ENCODE results near the gene CASK. TPM values are rescaled to one million over a fixed set of nuclear protein-coding genes. Genes with fewer than 3 reads are reported as not detected.

The CASK gene
- polyA plus RNA-seq, 1 donor from 2014 or later: 58.3 TPM

- Histone ChIP-seq H3K36me3 (ENCODE audit: insufficient read depth, low read length) (no peaks in the 10 kb centered on the region), H3K27me3 (ENCODE audit: insufficient read depth, low read depth, low read length) (no peaks in the 10 kb centered on the region), H3K9me3 (ENCODE audit: low read length) (no peaks in the 10 kb centered on the region), H3K9me2 (ENCODE audit: insufficient read depth, low read length) (no peaks in the 10 kb centered on the region), H4K20me1 (ENCODE audit: insufficient read depth) (no peaks in the 10 kb centered on the region), H3K9ac (ENCODE audit: low read length) (no peak overlapping the region), H2AFZ (ENCODE audit: low read depth, low read length) (no peak overlapping the region), H3K4me2 (ENCODE audit: low read length) (no peak overlapping the region), H3K79me2 (replicated peaks; ENCODE audit: insufficient read depth, low read length) (no peaks in the 10 kb centered on the region), H3F3A (ENCODE audit: insufficient read depth, low read length, poor library complexity, severe bottlenecking) (no peaks in the 10 kb centered on the region), H3K4me3 (ENCODE audit: low read length) (no peak overlapping the region), H3K27ac (ENCODE audit: low read length) (no peak overlapping the region)
- TF ChIP-seq MXI1 (conservative IDR thresholded peaks at IDR 0.05; ENCODE audit: poor library complexity, severe bottlenecking): no peak
- no peak for TF ChIP-seq CTCF (IDR thresholded peaks at IDR 0.05; ENCODE audit: poor library complexity, severe bottlenecking)
- TF ChIP-seq EZH2 (IDR thresholded peaks at IDR 0.05; ENCODE audit: borderline replicate concordance, insufficient read depth, low read length, poor library complexity, severe bottlenecking): no peak
- no peak for TF ChIP-seq EP300 (conservative IDR thresholded peaks at IDR 0.05; ENCODE audit: poor library complexity, severe bottlenecking)
- no peak for TF ChIP-seq SMC3 (conservative IDR thresholded peaks at IDR 0.05; ENCODE audit: poor library complexity)
- TF ChIP-seq TAF1 (IDR thresholded peaks at IDR 0.05; ENCODE audit: low read depth): no peak
- no peak for TF ChIP-seq REST (IDR thresholded peaks at IDR 0.05; ENCODE audit: borderline replicate concordance)
- no peak for TF ChIP-seq RAD21 (conservative IDR thresholded peaks at IDR 0.05)
- no peak for TF ChIP-seq POLR2AphosphoS5 (IDR thresholded peaks at IDR 0.05)
Measured at GRCh38 chrX:41478381-41478911, 444.9 kb downstream of the CASK start.

- H3K79me2 ChIP-seq (replicated peaks; ENCODE audit: insufficient read depth, low read length): no peaks in the 10 kb centered on the region
- H3K4me3 ChIP-seq (ENCODE audit: low read length): no peak overlapping the region
- no peak for TF ChIP-seq RAD21 (conservative IDR thresholded peaks at IDR 0.05)
- no peak for TF ChIP-seq REST (IDR thresholded peaks at IDR 0.05; ENCODE audit: borderline replicate concordance)
- no peak for TF ChIP-seq SMC3 (conservative IDR thresholded peaks at IDR 0.05; ENCODE audit: poor library complexity)
- TF ChIP-seq CTCF (IDR thresholded peaks at IDR 0.05; ENCODE audit: poor library complexity, severe bottlenecking): no peak
- no peak for TF ChIP-seq EZH2 (IDR thresholded peaks at IDR 0.05; ENCODE audit: borderline replicate concordance, insufficient read depth, low read length, poor library complexity, severe bottlenecking)
- no peak for TF ChIP-seq POLR2AphosphoS5 (IDR thresholded peaks at IDR 0.05)
- TF ChIP-seq TAF1 (IDR thresholded peaks at IDR 0.05; ENCODE audit: low read depth): no peak
- TF ChIP-seq MXI1 (conservative IDR thresholded peaks at IDR 0.05; ENCODE audit: poor library complexity, severe bottlenecking): no peak
- H2AFZ ChIP-seq (ENCODE audit: low read depth, low read length): no peak overlapping the region
- no peak overlapping the region for H3K9ac ChIP-seq (ENCODE audit: low read length)
- H3K27me3 ChIP-seq (ENCODE audit: insufficient read depth, low read depth, low read length): no peaks in the 10 kb centered on the region
- H3K27ac ChIP-seq (ENCODE audit: low read length): no peak overlapping the region
- H3F3A ChIP-seq (ENCODE audit: insufficient read depth, low read length, poor library complexity, severe bottlenecking): no peaks in the 10 kb centered on the region
- no peaks in the 10 kb centered on the region for H4K20me1 ChIP-seq (ENCODE audit: insufficient read depth)
- no peak overlapping the region for H3K4me2 ChIP-seq (ENCODE audit: low read length)
- no peaks in the 10 kb centered on the region for H3K36me3 ChIP-seq (ENCODE audit: insufficient read depth, low read length)
- no peaks in the 10 kb centered on the region for H3K9me3 ChIP-seq (ENCODE audit: low read length)
- H3K9me2 ChIP-seq (ENCODE audit: insufficient read depth, low read length): no peaks in the 10 kb centered on the region
Measured at GRCh38 chrX:41475591-41476241, 447.6 kb downstream of the CASK start.
